Stomach (tissue), 9 donors: ENCODE measurements around the gene TIMM17A. TPM values are rescaled to one million over a fixed set of nuclear protein-coding genes. Genes with fewer than 3 reads are reported as not detected.

Source experiments
- DNase-seq, 2 donors: peaks; one replicate each; pipeline versions ENCODE4 v3.0.0 to v3.0.0-alpha.2; 2013 to 2019
- H3K27ac ChIP-seq, 5 donors: fragments of 200-600 bp in 4 of 5; sonication (generic) in 4 of 5; one replicate each; pipeline ENCODE4 v1.5.1; 2013 to 2019; ENCODE audit warnings: mild to moderate bottlenecking in 1 of 5, moderate library complexity in 1 of 5
- H3K27me3 ChIP-seq, 3 donors: fragments of 200-600 bp; sonication (generic); one replicate each; pipeline ENCODE4 v1.5.1; 2017 to 2019; ENCODE audit warnings: mixed run types in 1 of 3
- H3K36me3 ChIP-seq, 4 donors: fragments of 200-600 bp; sonication (generic); 1 replicate in 3 of 4; 2 replicates in 1 of 4; pipeline ENCODE4 v1.5.1; 2016 to 2019
- H3K4me1 ChIP-seq, 4 donors: fragments of 200-600 bp; sonication (generic); one replicate each; pipeline ENCODE4 v1.5.1; 2016 to 2019
- H3K4me3 ChIP-seq, 4 donors: fragments of 200-600 bp; sonication (generic) in 3 of 4; one replicate each; pipeline ENCODE4 v1.5.1; 2016 to 2019; ENCODE audit warnings: mild to moderate bottlenecking in 1 of 4
- H3K9me3 ChIP-seq, 4 donors: fragments of 200-600 bp; sonication (generic); one replicate each; pipeline ENCODE4 v1.5.1; 2016 to 2019
- CTCF ChIP-seq, 7 experiments: fragments of 450-650 bp in 4 of 7; fragments of 200-600 bp in 3 of 7; sonication (generic) in 3 of 7; IDR thresholded peaks; one replicate each; pipeline ENCODE4 v1.5.1; 2016 to 2019; ENCODE audit warnings: antibody characterized with exemption in 7 of 7, control low read depth in 2 of 7, mild to moderate bottlenecking in 1 of 7
- EP300 ChIP-seq: sonication (generic); formaldehyde crosslinking; IDR thresholded peaks from one replicate; pipeline ENCODE4 v1.6.1; 2017; ENCODE audit warnings: antibody characterized with exemption
- POLR2A ChIP-seq, 4 donors: fragments of 450-650 bp; IDR thresholded peaks; one replicate each; pipeline ENCODE4 v1.6.1; 2016; ENCODE audit warnings: antibody characterized with exemption in 4 of 4, control low read depth in 2 of 4, mild to moderate bottlenecking in 1 of 4, moderate library complexity in 1 of 4
- POLR2AphosphoS5 ChIP-seq, 3 donors: sonication (generic); formaldehyde crosslinking; IDR thresholded peaks; one replicate each; pipeline ENCODE4 v1.6.1; 2016; ENCODE audit warnings: antibody characterized with exemption in 3 of 3
- WGBS, 5 donors: extraction: QIAGEN DNeasy Blood & Tissue Kit in 3 of 5; methylation state at CpG; one replicate each; pipeline versions ENCODE4 v1.1.5 to v1.1.7; 2013 to 2018; 5-methylcytosine and 5-hydroxymethylcytosine counted together
- intact Hi-C: fragments of 100-400 bp; cut with DNase I; formaldehyde crosslinking; loops from one replicate; pipeline ENCODE4 v1.15.1; 2023; ENCODE audit warnings: low total_unique reads
- polyA plus RNA-seq, 3 donors: library from polyadenylated mRNA; stranded (reverse); fragments of 200-250 nt; gene quantifications; one replicate each; pipeline ENCODE4 v1.2.3, GENCODE V29; 2013
- total RNA-seq, 5 donors: library from RNA; depleted of rRNA; stranded (reverse); fragments of >200 nt; gene quantifications; one replicate each; pipeline versions ENCODE4 v1.1.0 to v1.2.3, GENCODE V29; 2014 to 2016
- donor health status: healthy with polysubstance abuse.
- donor health status: Bipolar disorder and iron deficiency.
- donor health status: healthy.

The TIMM17A gene
- total and polyA plus RNA-seq, 8 donors: 3.2 to 48.8 (median 29.5) TPM

GRCh38 chr1:201946224-201946908 lies 8.9 kb upstream of the TIMM17A start, which contains the start of gene LMOD1:
Gene LMOD1, minus strand, starts transcription at chr1:201946548. Its CDS starts 208 bp downstream, at chr1:201946340.
- H3K4me3 ChIP-seq: peak within 1 kb of the TSS; percentile 50 to 62 (median 50)
- H3K36me3 ChIP-seq: peaks cover 0 to 14% (median 0%) of the 10 kb centered on the region in 4 donors
- H3K9me3 ChIP-seq: no peaks in the 10 kb centered on the region
- peaks cover 5 to 13% (median 7%) of the 10 kb centered on the region in 4 donors for H3K4me1 ChIP-seq
- TF ChIP-seq CTCF (IDR thresholded peaks at IDR 0.05) (no peak), POLR2AphosphoS5 (IDR thresholded peaks at IDR 0.05) (peak; percentile 89 to 96 (median 96)), EP300 (no peak), POLR2A (IDR thresholded peaks at IDR 0.05) (peak in 2 of 4 donors; percentile 61 to 75)
- WGBS, 5 donors: 3 to 6% (median 4%) methylated on average over 27 to 28 of the region's 28 CpGs
- intact Hi-C loops: loop anchor here (10.0 kb wide), 1 partner anchor 52 kb away; no protein-coding TSS in a partner anchor
- DNase-seq: peak; percentile 78 to 94
- H3K27ac ChIP-seq: peak within 1 kb of the TSS; percentile 50 to 91 (median 79)
- peaks cover 0 to 42% (median 35%) of the 10 kb centered on the region in 3 donors for H3K27me3 ChIP-seq

- Histone ChIP-seq H3K36me3 (peaks cover 0 to 14% (median 0%) of the 10 kb centered on the region in 4 donors), H3K27ac (peak overlapping the region in 4 of 5 donors; percentile 76 to 91 (median 82)), H3K4me1 (peaks cover 5 to 13% (median 7%) of the 10 kb centered on the region in 4 donors), H3K4me3 (no peak overlapping the region), H3K27me3 (peaks cover 0 to 42% (median 35%) of the 10 kb centered on the region in 3 donors), H3K9me3 (no peaks in the 10 kb centered on the region)
- 38 to 56% (median 43%) methylated on average over 3 of the region's 3 CpGs for WGBS, 5 donors
- intact Hi-C loops: loop anchor here (10.0 kb wide), 1 partner anchor 53 kb away; no protein-coding TSS in a partner anchor
- no peak for DNase-seq
- TF ChIP-seq POLR2AphosphoS5 (IDR thresholded peaks at IDR 0.05) (no peak), CTCF (IDR thresholded peaks at IDR 0.05) (no peak), POLR2A (IDR thresholded peaks at IDR 0.05) (no peak), EP300 (no peak)
Measured at GRCh38 chr1:201947697-201948008, 7.7 kb upstream of the TIMM17A start.

- intact Hi-C loops: loop anchor here (10.0 kb wide), 1 partner anchor 55 kb away; no protein-coding TSS in a partner anchor
- peak overlapping the region in 4 of 5 donors; percentile 7 to 49 (median 34) for H3K27ac ChIP-seq
- H3K4me3 ChIP-seq: no peak overlapping the region
Measured at GRCh38 chr1:201949491-201949890, 5.8 kb upstream of the TIMM17A start.

More at GRCh38 chr1:201949491-201949890, 5.8 kb upstream of the TIMM17A start:
- no peak for DNase-seq
- TF ChIP-seq POLR2AphosphoS5 (IDR thresholded peaks at IDR 0.05) (no peak), POLR2A (IDR thresholded peaks at IDR 0.05) (no peak), CTCF (IDR thresholded peaks at IDR 0.05) (no peak), EP300 (no peak)
- Histone ChIP-seq H3K4me1 (peaks cover 5 to 13% (median 9%) of the 10 kb centered on the region in 4 donors), H3K9me3 (no peaks in the 10 kb centered on the region), H3K36me3 (peaks cover 0 to under 1% (median 0%) of the 10 kb centered on the region in 4 donors), H3K27me3 (peaks cover 0 to 32% (median 28%) of the 10 kb centered on the region in 3 donors)
